Mesenchymal stem cell (in vitro differentiated cells and primary cell): ENCODE data around the gene VTI1B.

Experiments used
- DNase-seq: peaks from one replicate; pipeline ENCODE4 v3.0.0-alpha.2; 2013
- H2AFZ ChIP-seq: one replicate; pipeline ENCODE4 v1.6.1; 2013; ENCODE audit warnings: low read depth, mild to moderate bottlenecking, control low read depth, inconsistent platforms, low read length, moderate library complexity
- H2AK5ac ChIP-seq: 2 replicates; pipeline ENCODE4 v1.6.1; 2013; ENCODE audit warnings: low read length, moderate library complexity, mild to moderate bottlenecking, inconsistent platforms; ENCODE audit not compliant: severe bottlenecking
- H2BK120ac ChIP-seq: one replicate; pipeline ENCODE4 v1.6.1; 2013; ENCODE audit warnings: low read depth, mild to moderate bottlenecking, inconsistent platforms, low read length, moderate library complexity
- H2BK12ac ChIP-seq, 2 experiments: one replicate each; pipeline ENCODE4 v1.6.1; 2013; ENCODE audit warnings: inconsistent platforms in 2 of 2, low read length in 2 of 2, mild to moderate bottlenecking in 2 of 2, moderate library complexity in 2 of 2, control low read depth in 1 of 2
- H2BK15ac ChIP-seq: one replicate; pipeline ENCODE4 v1.6.1; 2013; ENCODE audit warnings: mild to moderate bottlenecking, low read depth, inconsistent platforms; ENCODE audit not compliant: poor library complexity, severe bottlenecking
- H2BK5ac ChIP-seq: 2 replicates; pipeline ENCODE4 v1.6.1; 2013; ENCODE audit warnings: low read depth, mild to moderate bottlenecking, low read length, control low read depth, inconsistent platforms; ENCODE audit not compliant: poor library complexity, severe bottlenecking
- H3K14ac ChIP-seq, 2 experiments: one replicate each; pipeline ENCODE4 v1.6.1; 2013; ENCODE audit warnings: inconsistent platforms in 2 of 2, low read length in 2 of 2, control low read depth in 1 of 2, mild to moderate bottlenecking in 1 of 2, moderate library complexity in 1 of 2
- H3K18ac ChIP-seq, 2 experiments: one replicate each; pipeline ENCODE4 v1.6.1; 2013; ENCODE audit warnings: inconsistent platforms in 2 of 2, low read length in 2 of 2, control low read depth in 1 of 2, low read depth in 1 of 2, mild to moderate bottlenecking in 1 of 2
- H3K23ac ChIP-seq, 2 experiments: one replicate each; pipeline ENCODE4 v1.6.1; 2013; ENCODE audit warnings: inconsistent platforms in 2 of 2, low read length in 2 of 2, mild to moderate bottlenecking in 2 of 2, moderate library complexity in 2 of 2, control low read depth in 1 of 2
- H3K27ac ChIP-seq: 2 replicates; pipeline ENCODE4 v1.5.1; 2013; ENCODE audit warnings: mild to moderate bottlenecking, moderate library complexity, low read length, control low read depth, inconsistent platforms; ENCODE audit not compliant: poor library complexity, severe bottlenecking
- H3K27me3 ChIP-seq, 2 experiments: 2 replicates each; pipeline versions ENCODE4 v1.6.1 to v1.7.0; 2013; ENCODE audit warnings: low read length in 2 of 2, mild to moderate bottlenecking in 2 of 2, moderate library complexity in 2 of 2, control low read depth in 1 of 2, inconsistent platforms in 1 of 2; ENCODE audit not compliant: control insufficient read depth in 1 of 2, insufficient read depth in 1 of 2
- H3K36me3 ChIP-seq, 2 experiments: 2 replicates each; pipeline versions ENCODE4 v1.6.1 to v1.7.0; 2013; ENCODE audit warnings: low read length in 2 of 2, control low read depth in 1 of 2, inconsistent platforms in 1 of 2, low read depth in 1 of 2, mild to moderate bottlenecking in 1 of 2; ENCODE audit not compliant: insufficient read depth in 2 of 2, control insufficient read depth in 1 of 2
- H3K4ac ChIP-seq, 2 experiments: one replicate each; pipeline ENCODE4 v1.6.1; 2013; ENCODE audit warnings: inconsistent platforms in 2 of 2, low read length in 2 of 2, mild to moderate bottlenecking in 2 of 2, moderate library complexity in 2 of 2, control low read depth in 1 of 2, low read depth in 1 of 2
- H3K4me1 ChIP-seq: 2 replicates; pipeline ENCODE4 v1.6.1; 2013; ENCODE audit warnings: low read depth, low read length, control low read depth; ENCODE audit not compliant: control insufficient read depth, insufficient read depth
- H3K4me2 ChIP-seq: 2 replicates; pipeline ENCODE4 v1.6.1; 2013; ENCODE audit warnings: low read length, mild to moderate bottlenecking, inconsistent platforms; ENCODE audit not compliant: poor library complexity, severe bottlenecking
- H3K4me3 ChIP-seq, 2 experiments: 2 replicates each; pipeline versions ENCODE4 v1.5.1 to v1.7.0; 2013; ENCODE audit warnings: low read length in 2 of 2, mild to moderate bottlenecking in 2 of 2, control low read depth in 1 of 2, low read depth in 1 of 2; ENCODE audit not compliant: insufficient read depth in 1 of 2
- H3K79me1 ChIP-seq: replicated peaks from 2 replicates; pipeline ENCODE4 v1.6.1; 2013; ENCODE audit warnings: mild to moderate bottlenecking, control low read depth, low read length, inconsistent platforms; ENCODE audit not compliant: poor library complexity, severe bottlenecking
- H3K9ac ChIP-seq: 2 replicates; pipeline ENCODE4 v1.7.0; 2013; ENCODE audit warnings: mild to moderate bottlenecking, low read length, moderate library complexity
- H3K9me3 ChIP-seq: 2 replicates; pipeline ENCODE4 v1.7.0; 2013; ENCODE audit warnings: mild to moderate bottlenecking, low read length; ENCODE audit not compliant: control insufficient read depth
- H4K8ac ChIP-seq: one replicate; pipeline ENCODE4 v1.6.1; 2013; ENCODE audit warnings: inconsistent platforms, mild to moderate bottlenecking, low read length, moderate library complexity
- H4K91ac ChIP-seq: one replicate; pipeline ENCODE4 v1.6.1; 2013; ENCODE audit warnings: mild to moderate bottlenecking, low read length, inconsistent platforms
- WGBS: methylation state at CpG from one replicate; pipeline ENCODE4 v1.1.7; 2013; ENCODE audit warnings: mixed read lengths; 5-methylcytosine and 5-hydroxymethylcytosine counted together

Gene VTI1B

DNA sequence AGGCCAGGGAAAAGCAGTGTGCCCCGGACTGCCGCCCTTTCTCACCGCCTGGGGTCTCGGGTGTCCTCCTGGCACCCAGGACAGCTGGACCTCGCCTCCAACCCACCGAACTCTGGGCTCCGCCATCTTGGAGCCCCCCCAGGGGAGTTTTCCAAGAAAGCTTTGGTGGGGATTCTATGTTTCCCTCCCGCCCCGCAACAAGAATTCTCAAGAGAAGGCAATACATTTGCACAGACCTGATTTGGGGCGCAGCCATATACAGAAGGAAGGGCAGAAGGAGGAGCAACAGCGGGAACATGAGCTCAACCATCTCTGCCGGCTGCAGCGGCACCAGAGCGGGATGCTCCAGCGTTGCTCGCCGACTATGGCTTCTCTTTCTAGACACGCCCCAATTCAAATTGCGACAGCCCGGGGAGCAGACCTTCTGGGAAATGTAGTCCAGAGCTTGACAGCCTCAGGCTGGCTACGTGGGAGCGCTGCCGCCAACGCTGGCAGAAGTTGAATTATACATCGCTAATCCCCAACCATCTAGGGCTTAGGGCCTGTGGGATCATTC, 21.0 kb upstream of the VTI1B start, which contains the start of gene RDH11:
TSS of gene RDH11 (minus strand) at position 371 of the 556 bp plus-strand sequence. CDS start at position 310, 61 bp downstream.
- H3K4me3 ChIP-seq = peak within 1 kb of the TSS; percentile 82 to 99

DNA sequence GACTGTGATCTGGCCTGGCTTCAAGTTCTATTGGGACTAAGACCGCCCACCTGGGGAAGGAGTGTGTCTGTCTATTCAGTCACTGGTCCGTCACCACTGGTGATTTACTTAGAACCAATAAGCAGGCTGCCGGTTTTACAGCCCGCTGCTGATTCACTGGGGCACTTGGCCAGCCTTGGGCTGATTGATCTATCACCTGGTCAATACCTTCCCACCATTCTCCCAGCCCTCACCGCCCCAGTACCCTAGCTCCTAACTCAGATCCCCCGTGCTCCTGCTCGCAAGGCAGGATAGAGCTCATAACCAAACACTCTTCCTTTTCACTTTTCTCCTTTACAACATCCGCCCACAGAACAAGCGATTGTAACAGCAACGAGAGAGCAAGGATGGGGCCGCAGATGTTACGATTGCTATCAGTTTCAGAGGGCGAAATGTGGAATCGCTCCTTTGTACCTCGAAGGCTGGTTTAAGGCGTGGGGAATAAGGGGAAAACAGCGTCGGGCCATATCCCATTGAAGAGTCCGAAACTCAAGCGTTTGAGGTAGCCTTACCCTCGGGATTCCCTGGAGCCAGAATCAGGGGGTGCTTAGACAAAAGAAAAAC, 20.5 kb upstream of the VTI1B start:
- peak overlapping the region in 1 of 2 experiments; percentile 22 for H2BK12ac ChIP-seq
- no peaks in the 10 kb centered on the region for H3K27me3 ChIP-seq
- H3K23ac ChIP-seq = no peak overlapping the region
- H4K91ac ChIP-seq = peak overlapping the region; percentile 9
- H3K14ac ChIP-seq = peak overlapping the region in 1 of 2 experiments; percentile 79
- peak overlapping the region; percentile 80 for H3K27ac ChIP-seq
- no peaks in the 10 kb centered on the region for H3K9me3 ChIP-seq
- peak overlapping the region; percentile 25 to 73 for H3K18ac ChIP-seq
- peak overlapping the region; percentile 61 for H2BK15ac ChIP-seq
- no peak overlapping the region for H2AK5ac ChIP-seq
- H3K79me1 ChIP-seq = peaks cover 17% of the 10 kb centered on the region
- H3K36me3 ChIP-seq = peaks cover 10 to 28% of the 10 kb centered on the region in 2 experiments
- H3K4ac ChIP-seq = peak overlapping the region; percentile 13 to 92
- under 1% methylated on average over 21 of the region's 21 CpGs for WGBS
- peak overlapping the region; percentile 11 for H2BK120ac ChIP-seq
- H2AFZ ChIP-seq = peak overlapping the region; percentile 60
- H3K4me2 ChIP-seq = peak overlapping the region; percentile 55
- DNase-seq = peak; percentile 97
- H3K4me1 ChIP-seq = no peaks in the 10 kb centered on the region
- peak overlapping the region; percentile 97 for H3K9ac ChIP-seq
- peak overlapping the region; percentile 16 for H4K8ac ChIP-seq
- H2BK5ac ChIP-seq = no peak overlapping the region
- peak overlapping the region; percentile 82 to 99 for H3K4me3 ChIP-seq

More for the DNA sequence above, 21.0 kb upstream of the VTI1B start, which contains the start of gene RDH11:
- H3K9ac ChIP-seq = peak within 1 kb of the TSS; percentile 97
- peak within 1 kb of the TSS; percentile 55 for H3K4me2 ChIP-seq
- peak within 1 kb of the TSS; percentile 61 for H2BK15ac ChIP-seq
- WGBS = 1% methylated on average over 25 of the region's 25 CpGs
- peak within 1 kb of the TSS; percentile 9 for H4K91ac ChIP-seq
- H3K27ac ChIP-seq = peak within 1 kb of the TSS; percentile 80
- peak within 1 kb of the TSS; percentile 60 for H2AFZ ChIP-seq
- no peak within 1 kb of the TSS for H3K23ac ChIP-seq
- H3K79me1 ChIP-seq = peaks cover 13% of the 10 kb centered on the region
- peaks cover 6 to 22% of the 10 kb centered on the region in 2 experiments for H3K36me3 ChIP-seq
- H3K18ac ChIP-seq = peak within 1 kb of the TSS; percentile 25 to 73
- peak within 1 kb of the TSS; percentile 16 for H4K8ac ChIP-seq
- H3K14ac ChIP-seq = peak within 1 kb of the TSS in 1 of 2 experiments; percentile 79
- no peaks in the 10 kb centered on the region for H3K9me3 ChIP-seq
- H3K27me3 ChIP-seq = no peaks in the 10 kb centered on the region
- DNase-seq = peak; percentile 95
- peak within 1 kb of the TSS; percentile 13 to 92 for H3K4ac ChIP-seq
- H2BK12ac ChIP-seq = peak within 1 kb of the TSS in 1 of 2 experiments; percentile 42
- H2BK5ac ChIP-seq = no peak within 1 kb of the TSS
- no peaks in the 10 kb centered on the region for H3K4me1 ChIP-seq
- peak within 1 kb of the TSS; percentile 11 for H2BK120ac ChIP-seq
- H2AK5ac ChIP-seq = no peak within 1 kb of the TSS

DNA sequence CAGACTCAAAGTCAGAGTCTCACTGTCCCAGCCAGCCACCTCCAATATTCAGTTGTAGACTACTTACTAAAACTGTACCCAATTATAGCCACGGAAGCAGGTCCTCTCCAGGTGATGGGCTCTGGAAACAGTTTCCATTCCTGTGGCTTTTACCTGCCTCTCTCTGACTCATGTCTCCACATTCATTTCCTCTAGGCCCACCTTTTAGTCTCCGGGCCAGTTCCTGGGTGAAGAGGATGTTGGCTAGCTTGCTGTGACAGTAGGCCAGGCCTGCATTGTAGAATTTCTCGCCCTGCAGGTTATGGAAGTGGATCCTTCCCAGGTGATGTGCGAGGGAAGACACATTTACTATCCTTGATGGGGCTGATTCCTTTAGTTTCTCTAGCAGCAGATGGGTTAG, 15.6 kb upstream of the VTI1B start:
- Histone ChIP-seq H3K14ac (no peak overlapping the region), H4K91ac (no peak overlapping the region), H2BK5ac (no peak overlapping the region), H2BK15ac (no peak overlapping the region), H3K23ac (no peak overlapping the region), H2BK12ac (no peak overlapping the region), H3K79me1 (peaks cover 35% of the 10 kb centered on the region), H2BK120ac (no peak overlapping the region), H3K36me3 (peaks cover 28 to 70% of the 10 kb centered on the region in 2 experiments), H3K9me3 (no peaks in the 10 kb centered on the region), H3K4ac (no peak overlapping the region), H3K9ac (no peak overlapping the region), H2AFZ (no peak overlapping the region), H3K27me3 (no peaks in the 10 kb centered on the region), H2AK5ac (no peak overlapping the region), H3K4me3 (no peak overlapping the region), H3K4me2 (no peak overlapping the region), H4K8ac (no peak overlapping the region), H3K18ac (no peak overlapping the region), H3K4me1 (peaks cover under 1% of the 10 kb centered on the region), H3K27ac (no peak overlapping the region)
- DNase-seq = no peak
- WGBS = 98% methylated on average over 4 of the region's 4 CpGs

DNA sequence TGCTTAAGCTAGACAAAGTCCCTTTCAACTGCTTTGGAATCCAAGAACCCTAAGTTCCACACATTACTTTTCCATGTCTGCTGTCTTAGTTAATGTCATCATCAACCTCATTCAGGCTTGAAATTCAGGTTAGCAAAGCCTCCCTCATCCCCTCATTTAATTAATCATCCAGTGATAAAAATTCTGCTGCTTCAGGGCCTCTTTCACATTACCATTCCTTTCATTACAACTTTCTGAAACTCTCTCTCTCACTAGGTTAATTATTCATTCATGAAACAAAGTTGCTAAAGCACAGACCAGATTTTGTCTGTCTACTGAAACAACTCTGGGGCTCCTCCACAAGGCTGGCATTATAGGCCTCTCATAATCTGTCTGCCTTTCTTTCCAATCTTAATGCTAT, 9.4 kb upstream of the VTI1B start:
- Histone ChIP-seq H3K27me3 (no peaks in the 10 kb centered on the region), H3K9me3 (no peaks in the 10 kb centered on the region), H3K27ac (peak overlapping the region; percentile 95), H2BK120ac (no peak overlapping the region), H3K23ac (no peak overlapping the region), H2BK15ac (no peak overlapping the region), H3K4ac (no peak overlapping the region), H4K91ac (no peak overlapping the region), H2BK12ac (no peak overlapping the region), H3K79me1 (peaks cover 19% of the 10 kb centered on the region), H4K8ac (no peak overlapping the region), H2BK5ac (no peak overlapping the region), H3K4me2 (peak overlapping the region; percentile 33), H3K9ac (no peak overlapping the region), H3K4me3 (no peak overlapping the region), H3K4me1 (peaks cover 9% of the 10 kb centered on the region), H2AFZ (no peak overlapping the region), H3K14ac (no peak overlapping the region), H3K18ac (no peak overlapping the region), H2AK5ac (no peak overlapping the region), H3K36me3 (peaks cover 17 to 71% of the 10 kb centered on the region in 2 experiments)
- DNase-seq = no peak
